GM12872 (cell line): ENCODE data around the gene KCNQ2.

ENCODE experiments used
- TF ChIP-seq, protein P1 (sequence below): IDR thresholded peaks from 3 replicates; pipeline ENCODE4 v1.5.1; 2011; ENCODE audit warnings: low read depth, mild to moderate bottlenecking, low read length, moderate library complexity; ENCODE audit not compliant: insufficient read depth

KCNQ2 gene

DNA sequence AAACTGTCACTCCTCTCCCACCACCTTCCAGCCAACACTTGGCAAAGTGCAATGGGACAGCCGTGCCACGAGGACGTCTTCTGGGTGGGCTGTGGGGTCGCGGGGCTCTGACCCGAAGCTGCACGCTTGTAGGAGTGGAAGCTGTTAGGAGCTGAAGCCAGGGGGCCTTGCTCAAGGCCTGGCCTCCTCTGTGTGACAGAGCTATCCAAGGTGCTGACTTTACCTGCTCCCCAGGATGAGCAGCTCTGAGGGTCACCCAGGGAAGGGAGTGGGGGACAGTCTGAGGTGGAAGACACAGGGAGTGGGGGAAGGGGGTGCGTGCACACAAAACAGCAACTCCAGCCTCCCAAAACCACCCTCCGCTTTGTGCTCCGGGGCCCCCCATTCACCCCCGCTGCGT lies 93.8 kb downstream of the KCNQ2 start:
- TF ChIP-seq, protein P1, sequence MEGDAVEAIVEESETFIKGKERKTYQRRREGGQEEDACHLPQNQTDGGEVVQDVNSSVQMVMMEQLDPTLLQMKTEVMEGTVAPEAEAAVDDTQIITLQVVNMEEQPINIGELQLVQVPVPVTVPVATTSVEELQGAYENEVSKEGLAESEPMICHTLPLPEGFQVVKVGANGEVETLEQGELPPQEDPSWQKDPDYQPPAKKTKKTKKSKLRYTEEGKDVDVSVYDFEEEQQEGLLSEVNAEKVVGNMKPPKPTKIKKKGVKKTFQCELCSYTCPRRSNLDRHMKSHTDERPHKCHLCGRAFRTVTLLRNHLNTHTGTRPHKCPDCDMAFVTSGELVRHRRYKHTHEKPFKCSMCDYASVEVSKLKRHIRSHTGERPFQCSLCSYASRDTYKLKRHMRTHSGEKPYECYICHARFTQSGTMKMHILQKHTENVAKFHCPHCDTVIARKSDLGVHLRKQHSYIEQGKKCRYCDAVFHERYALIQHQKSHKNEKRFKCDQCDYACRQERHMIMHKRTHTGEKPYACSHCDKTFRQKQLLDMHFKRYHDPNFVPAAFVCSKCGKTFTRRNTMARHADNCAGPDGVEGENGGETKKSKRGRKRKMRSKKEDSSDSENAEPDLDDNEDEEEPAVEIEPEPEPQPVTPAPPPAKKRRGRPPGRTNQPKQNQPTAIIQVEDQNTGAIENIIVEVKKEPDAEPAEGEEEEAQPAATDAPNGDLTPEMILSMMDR, result no peak

DNA sequence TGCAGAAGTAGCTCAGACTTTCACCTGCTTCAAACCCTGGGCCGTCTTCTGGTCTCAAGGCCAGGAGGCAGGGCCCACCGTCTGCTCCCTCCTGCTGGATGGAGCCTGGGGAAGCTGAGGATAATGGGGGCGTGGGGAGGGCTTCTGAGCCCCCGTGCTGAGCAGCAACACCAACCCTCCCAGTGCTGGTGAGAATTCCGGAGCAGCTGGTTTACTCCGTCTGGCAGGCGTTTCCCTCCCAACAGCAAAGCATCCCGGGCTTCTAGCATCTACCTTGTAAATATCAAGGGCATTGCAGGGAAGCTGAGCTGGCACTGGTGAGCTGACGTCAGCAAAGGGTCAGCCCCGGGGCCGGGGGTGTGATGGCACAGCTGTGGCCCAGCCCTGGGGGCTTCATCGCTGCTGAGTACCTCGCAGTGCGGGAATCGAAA lies 94.5 kb downstream of the KCNQ2 start:
- TF ChIP-seq, protein P1, result no peak

DNA sequence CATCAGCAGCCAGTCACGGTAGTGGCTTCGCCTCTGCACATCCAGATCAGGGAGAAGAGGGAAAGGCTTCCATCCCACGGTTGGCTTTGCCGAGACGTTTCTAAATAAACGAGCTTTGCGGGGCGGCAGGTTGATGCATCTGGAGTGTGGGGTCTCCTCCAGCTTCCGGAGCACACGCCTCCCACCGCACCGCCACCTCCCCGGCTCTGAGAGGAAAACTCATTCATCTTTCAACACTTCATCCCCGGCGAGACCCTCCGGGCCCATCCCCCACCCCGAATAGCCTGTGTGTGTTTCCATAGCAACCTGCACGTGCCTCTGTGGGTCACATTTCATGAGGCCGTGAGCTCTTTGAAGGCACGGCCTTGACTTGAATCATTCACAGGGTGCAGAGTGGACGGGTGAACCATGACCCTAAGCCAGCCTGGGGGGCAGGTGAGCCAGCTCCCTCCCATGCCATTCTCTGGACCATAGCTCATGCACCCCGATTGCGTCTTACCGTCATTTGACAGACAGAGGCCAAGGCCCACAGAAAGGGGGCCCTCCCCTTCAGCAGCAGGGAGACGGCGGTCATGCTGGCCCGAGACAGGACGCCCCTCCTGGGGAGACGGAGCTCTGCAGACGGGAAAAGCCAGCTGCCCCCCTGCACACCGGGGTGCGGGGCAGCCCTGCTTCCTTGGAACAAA lies 95.1 kb downstream of the KCNQ2 start:
- TF ChIP-seq, protein P1, result no peak

DNA sequence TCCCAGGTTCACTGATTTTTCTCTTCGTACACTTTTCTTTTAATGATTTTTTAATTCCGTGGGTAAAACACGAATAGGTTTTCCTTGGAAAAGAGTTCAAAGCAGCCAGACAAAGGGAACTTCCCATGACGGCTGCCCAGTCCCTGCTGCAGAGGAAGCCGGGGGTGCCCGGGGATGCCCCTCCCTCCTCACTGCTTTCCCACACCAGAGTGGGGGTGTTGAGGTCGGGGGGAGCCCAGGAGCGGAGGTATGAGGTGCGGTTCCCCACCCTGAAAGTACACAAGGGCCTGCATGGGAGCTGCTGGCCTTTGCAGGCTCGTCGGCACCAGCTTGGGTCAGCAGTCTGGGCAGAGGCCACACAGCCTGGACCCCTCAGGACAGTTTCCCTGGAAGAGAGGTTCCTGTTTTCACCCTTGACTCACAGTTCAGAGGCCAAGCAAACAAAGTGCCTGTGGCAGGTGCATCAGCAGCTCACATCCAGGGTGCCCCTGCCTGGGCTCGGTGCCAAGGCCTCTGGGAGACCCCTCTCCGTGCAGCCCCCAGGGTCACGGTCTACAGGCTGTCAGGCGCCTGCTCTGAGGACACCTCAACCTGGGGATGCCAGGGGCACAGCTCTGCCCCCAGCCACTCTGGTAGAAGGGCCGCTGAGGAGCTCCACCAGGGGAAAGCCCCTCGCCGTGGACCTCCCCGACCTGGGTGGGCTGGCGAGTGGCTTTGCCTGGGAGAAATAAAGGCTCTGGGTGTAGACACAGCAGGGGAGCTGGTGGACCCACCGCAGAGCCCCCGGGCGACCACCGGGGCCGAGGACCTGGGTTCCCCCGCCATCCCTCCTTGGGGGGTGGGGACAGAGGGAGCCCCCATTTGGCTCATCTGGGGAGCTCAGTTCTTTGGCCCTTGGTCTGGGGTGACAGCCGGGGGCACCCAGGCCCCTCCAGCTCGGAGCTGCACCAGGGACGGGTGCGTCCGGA lies 95.9 kb downstream of the KCNQ2 start:
- TF ChIP-seq, protein P1, result no peak

DNA sequence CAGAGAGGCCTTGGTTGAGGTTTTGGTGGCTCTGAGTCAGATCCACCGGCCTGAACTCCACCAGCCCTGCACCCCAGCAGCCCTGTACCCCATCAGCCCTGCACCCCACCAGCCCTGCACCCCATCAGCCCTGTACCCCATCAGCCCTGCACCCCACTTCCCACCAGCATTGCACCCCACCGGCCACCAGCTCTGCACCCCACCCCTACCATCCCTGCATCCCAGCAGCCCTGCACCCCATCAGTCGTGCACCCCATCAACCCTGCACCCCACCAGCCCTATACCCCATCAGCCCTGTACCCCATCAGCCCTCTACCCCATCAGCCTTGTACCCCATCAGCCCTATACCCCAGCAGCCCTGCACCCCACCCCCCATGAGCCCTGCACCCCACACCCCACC lies 97.0 kb downstream of the KCNQ2 start:
- TF ChIP-seq, protein P1, result no peak

DNA sequence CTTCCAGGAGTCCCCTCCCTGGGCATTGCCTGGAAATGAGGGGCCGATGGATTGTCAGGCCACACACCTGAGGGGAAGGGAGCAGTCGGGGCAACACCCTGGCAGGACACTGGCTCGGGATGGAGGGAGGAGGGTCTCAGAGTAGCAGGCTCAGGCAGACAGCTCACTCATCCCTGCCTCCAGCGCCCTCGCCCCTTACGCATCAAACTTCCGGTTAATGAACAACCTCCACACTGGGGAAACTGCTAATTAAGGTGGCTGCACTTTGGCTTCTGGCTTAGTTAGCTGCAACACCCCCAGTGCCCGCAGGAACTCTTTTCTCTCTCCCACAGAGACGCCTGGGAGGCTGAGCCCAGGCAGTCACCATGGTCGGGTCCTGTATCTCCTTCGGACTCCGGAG lies 98.0 kb downstream of the KCNQ2 start:
- TF ChIP-seq, protein P1, result no peak

DNA sequence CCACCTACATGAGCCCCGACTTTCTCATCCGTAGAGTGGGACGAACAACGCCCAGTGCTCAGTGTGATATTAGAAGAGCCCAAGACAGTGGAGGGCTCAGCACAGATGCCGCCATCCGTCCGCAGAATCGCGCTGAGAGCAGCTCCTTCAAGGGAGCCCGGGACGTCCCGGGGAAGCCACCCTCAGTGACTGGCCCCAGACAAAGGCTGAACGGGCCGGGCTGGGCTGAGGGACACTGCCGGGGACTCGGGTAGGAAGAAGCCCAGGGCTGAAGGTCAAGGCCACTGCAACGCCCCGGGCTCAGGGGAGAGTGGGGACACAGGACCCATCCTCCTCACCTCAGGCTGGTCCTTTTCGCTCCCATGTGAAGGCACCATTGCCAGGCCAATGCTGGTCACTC lies 98.5 kb downstream of the KCNQ2 start:
- TF ChIP-seq, protein P1, result no peak
